HG02884 (cell line): Measurements from ENCODE around the gene ATCAY.
"Not testable (repeated sequence)": the region's sequence is repeated elsewhere in the genome, so short reads cannot be mapped to it uniquely, and the experiment has no call there.

ENCODE experiments used
- ATAC-seq: cut with Tn5 transposase; IDR thresholded peaks from one replicate; pipeline ENCODE4 v1.9.1; 2021; ENCODE audit warnings: mild to moderate bottlenecking, moderate library complexity; ENCODE audit not compliant: unreplicated experiment

Gene ATCAY

DNA sequence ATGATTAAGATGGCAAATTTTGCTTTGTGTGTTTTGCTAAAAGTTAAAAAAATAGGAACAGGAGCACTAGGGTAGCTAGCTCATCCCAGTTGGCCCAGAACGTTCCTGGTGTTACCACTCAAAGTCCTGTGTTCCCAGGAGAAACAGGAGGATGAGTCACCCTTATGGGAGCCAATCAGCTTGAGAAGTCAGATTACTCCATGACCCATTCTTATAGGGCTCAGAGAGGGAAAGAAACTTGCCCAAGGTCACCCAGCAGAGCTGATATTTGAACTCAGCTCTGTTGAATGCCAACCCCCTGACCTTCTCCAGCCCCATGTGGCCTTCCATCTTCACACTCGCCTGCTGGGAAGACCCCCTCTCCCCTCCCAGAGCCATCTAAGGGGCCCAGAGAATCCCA lies 65.4 kb downstream of the ATCAY start:
- no peak for ATAC-seq

- ATAC-seq = not testable (repeated sequence)
Measured at GRCh38 chr19:3947316-3947933, 66.9 kb downstream of the ATCAY start.

- ATAC-seq = no peak
Measured at GRCh38 chr19:3949294-3949693, 68.8 kb downstream of the ATCAY start.

- ATAC-seq = no peak
Measured at GRCh38 chr19:3949997-3950859, 69.7 kb downstream of the ATCAY start.

DNA sequence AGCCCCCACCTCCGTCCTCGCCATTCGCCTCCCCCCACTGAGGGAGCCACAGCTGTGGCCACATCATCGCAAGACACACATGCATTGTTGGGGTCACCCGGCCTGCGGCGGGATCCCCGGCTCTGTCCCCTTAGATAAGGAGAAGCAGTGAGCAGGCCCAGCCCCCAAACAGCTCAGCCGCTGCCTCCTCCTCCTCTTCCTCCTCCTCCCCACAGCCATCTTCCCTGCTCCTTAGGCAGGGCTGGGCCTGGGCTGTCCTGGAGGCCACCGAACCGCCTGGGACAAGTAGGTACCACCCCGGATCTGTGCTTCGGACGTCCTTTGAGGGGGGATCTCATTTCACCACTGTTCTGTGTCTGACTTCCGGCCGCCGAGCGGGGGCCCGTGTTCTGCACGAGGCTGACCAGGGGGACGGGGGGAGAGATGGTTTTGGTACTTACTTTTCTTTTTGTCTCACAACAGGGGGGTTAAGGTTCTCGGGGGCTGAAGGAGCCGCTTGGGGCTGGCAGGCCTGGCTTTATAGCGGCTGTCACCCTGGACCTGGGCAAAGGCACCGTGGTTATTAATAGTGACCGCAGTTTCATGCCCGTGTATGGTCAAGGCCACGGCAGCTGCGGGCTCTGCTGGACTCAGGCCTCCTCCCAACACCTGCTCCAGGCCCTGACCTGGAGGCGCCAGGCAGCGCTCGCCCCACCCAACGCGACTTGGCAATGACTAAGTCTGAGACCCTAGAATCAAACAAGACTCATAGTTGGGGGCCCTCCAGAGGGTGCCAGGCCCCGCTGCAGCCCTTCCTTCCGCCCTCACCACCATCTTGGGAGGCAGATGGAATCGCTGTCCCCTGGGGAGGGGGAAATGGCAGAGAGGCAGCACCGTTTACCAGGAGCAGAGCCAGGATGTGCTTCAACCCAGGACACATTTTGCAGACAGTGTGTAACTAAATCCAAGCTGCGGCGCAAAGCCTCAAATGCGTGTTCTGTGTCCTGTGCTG lies 70.7 kb downstream of the ATCAY start:
- ATAC-seq = no peak

GRCh38 chr19:3952755-3953276 lies 72.3 kb downstream of the ATCAY start:
- ATAC-seq = not testable (repeated sequence)

GRCh38 chr19:3954107-3954506 lies 73.6 kb downstream of the ATCAY start:
- no peak for ATAC-seq

- ATAC-seq = not testable (repeated sequence)
Measured at GRCh38 chr19:3955276-3955675, 74.8 kb downstream of the ATCAY start.

- ATAC-seq = no peak
Measured at GRCh38 chr19:3955688-3956087, 75.2 kb downstream of the ATCAY start.

GRCh38 chr19:3958836-3959765 lies 78.6 kb downstream of the ATCAY start:
- no peak for ATAC-seq

- no peak for ATAC-seq
Measured at GRCh38 chr19:3959766-3960131, 79.3 kb downstream of the ATCAY start.

- no peak for ATAC-seq
Measured at GRCh38 chr19:3961007-3961406, 80.5 kb downstream of the ATCAY start.

DNA sequence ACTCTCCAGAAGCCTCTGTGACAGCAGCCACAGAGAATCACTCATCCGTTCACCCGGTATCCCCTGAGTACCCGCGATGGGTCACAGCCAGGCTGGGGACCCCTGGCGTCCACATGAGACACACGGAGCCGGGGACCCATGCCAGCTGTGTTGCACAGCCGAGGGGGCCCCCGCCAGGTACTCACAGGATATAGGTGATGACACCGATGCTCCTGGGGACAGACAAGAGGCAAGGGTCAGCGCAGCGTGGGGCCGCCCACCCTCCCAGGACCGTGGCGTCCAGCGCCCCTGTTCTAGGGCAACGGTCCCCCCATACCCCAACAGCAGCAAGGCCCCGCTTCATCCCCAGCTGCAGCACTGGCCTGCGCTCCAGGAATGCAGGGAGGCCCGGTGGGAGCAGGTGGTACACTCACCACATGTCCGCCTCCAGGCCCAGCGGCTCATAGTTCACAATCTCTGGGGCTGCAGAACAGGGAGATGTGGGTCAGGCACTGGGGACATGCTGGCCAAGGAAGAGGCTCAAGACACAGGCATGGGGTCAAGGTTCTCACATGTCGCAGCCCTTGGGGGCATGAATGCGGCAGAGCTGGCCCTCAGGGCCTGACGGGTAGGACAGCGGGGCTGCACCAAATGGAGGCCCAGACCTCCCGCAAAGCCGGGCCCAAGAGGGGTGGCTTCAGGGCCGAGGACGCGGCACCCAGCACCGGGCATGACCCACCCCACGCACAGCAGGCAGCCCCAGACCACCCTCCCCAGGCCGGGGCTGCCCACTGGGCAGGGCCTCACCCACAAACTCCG lies 83.2 kb downstream of the ATCAY start:
- no peak for ATAC-seq

GRCh38 chr19:3964256-3965194 lies 84.0 kb downstream of the ATCAY start:
- no peak for ATAC-seq

GRCh38 chr19:3966051-3967017 lies 85.8 kb downstream of the ATCAY start:
- no peak for ATAC-seq

DNA sequence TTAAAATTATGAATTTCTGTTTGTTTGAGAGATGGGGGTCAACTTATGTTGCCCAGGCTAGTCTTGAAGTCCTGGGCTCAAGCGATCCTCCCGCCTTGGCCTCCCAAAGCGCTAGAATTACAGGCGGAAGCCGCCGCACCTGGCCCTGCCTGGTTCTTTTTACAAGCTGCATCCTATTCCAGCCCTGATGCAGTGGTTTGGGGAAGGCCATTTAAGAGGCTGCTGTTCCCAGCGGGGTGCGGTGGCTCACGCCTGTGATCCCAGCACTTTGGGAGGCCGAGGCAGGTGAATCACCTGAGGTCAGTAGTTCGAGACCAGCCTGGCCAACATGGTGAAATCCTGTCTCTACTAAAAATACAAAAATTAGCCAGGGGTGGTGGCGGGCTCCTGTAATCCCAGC lies 87.5 kb downstream of the ATCAY start:
- not testable (repeated sequence) for ATAC-seq
